C4-2B (cell line): Measurements from ENCODE around the gene MAP3K5.

Experiments used
- CTCF ChIP-seq: fragments of 450-650 bp; conservative IDR thresholded peaks from 2 replicates; pipeline ENCODE4 v1.5.1; 2017; ENCODE audit warnings: mild to moderate bottlenecking
- ZFX ChIP-seq: fragments of 450-650 bp; IDR thresholded peaks from 2 replicates; pipeline ENCODE4 v1.6.1; 2017

- TF ChIP-seq CTCF (no peak), ZFX (no peak)
Measured at GRCh38 chr6:136798044-136798443, 5.8 kb upstream of the MAP3K5 start.
